ENCODE results near the gene MUC16.

DNA sequence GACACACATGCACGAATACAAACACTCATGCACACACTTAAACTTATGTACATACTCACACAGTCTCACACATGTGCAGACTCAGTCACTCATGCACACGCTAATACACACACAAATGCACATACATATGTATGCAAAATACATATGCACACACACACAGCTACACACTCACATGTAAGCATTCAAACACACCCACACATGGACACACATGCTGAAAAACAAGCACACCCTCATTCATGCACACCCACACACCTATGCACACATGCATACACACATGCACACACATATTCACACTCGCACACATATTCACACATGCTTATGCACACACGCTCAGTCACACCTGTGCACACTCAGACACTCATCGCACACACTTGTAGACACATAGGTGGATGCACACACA, 9.3 kb downstream of the MUC16 start:
- TF ChIP-seq, protein P1, sequence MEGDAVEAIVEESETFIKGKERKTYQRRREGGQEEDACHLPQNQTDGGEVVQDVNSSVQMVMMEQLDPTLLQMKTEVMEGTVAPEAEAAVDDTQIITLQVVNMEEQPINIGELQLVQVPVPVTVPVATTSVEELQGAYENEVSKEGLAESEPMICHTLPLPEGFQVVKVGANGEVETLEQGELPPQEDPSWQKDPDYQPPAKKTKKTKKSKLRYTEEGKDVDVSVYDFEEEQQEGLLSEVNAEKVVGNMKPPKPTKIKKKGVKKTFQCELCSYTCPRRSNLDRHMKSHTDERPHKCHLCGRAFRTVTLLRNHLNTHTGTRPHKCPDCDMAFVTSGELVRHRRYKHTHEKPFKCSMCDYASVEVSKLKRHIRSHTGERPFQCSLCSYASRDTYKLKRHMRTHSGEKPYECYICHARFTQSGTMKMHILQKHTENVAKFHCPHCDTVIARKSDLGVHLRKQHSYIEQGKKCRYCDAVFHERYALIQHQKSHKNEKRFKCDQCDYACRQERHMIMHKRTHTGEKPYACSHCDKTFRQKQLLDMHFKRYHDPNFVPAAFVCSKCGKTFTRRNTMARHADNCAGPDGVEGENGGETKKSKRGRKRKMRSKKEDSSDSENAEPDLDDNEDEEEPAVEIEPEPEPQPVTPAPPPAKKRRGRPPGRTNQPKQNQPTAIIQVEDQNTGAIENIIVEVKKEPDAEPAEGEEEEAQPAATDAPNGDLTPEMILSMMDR (conservative IDR thresholded peaks at IDR 0.05; ENCODE audit: low read length): no peak
- TF ChIP-seq EZH2phosphoT487 (IDR thresholded peaks at IDR 0.05; ENCODE audit: borderline replicate concordance, low read depth, low read length): no peak

Measured in OCI-LY7 (cell line).